Endothelial cell of umbilical vein (primary cell): ENCODE data around the gene ZNF362.

Source experiments
- CTCF ChIP-seq, 2 donors: IDR thresholded peaks; 1 replicate in 1 of 2; 2 replicates in 1 of 2; pipeline ENCODE4 v1.5.1; 2011; ENCODE audit warnings: low read length in 2 of 2, mild to moderate bottlenecking in 2 of 2, moderate library complexity in 2 of 2, control low read depth in 1 of 2, inconsistent platforms in 1 of 2, low read depth in 1 of 2; ENCODE audit not compliant: insufficient read depth in 1 of 2; ENCODE audit errors: extremely low read depth in 1 of 2
- EZH2 ChIP-seq: IDR thresholded peaks from 2 replicates; pipeline ENCODE4 v1.6.1; 2012; ENCODE audit warnings: borderline replicate concordance, low read depth, mild to moderate bottlenecking, moderate library complexity, low read length, inconsistent platforms; ENCODE audit not compliant: severe bottlenecking
- FOS ChIP-seq: IDR thresholded peaks from 2 replicates; pipeline ENCODE4 v1.6.1; 2011; ENCODE audit warnings: mild to moderate bottlenecking, low read length, moderate library complexity, borderline replicate concordance; ENCODE audit not compliant: insufficient read depth
- JUN ChIP-seq: IDR thresholded peaks from 2 replicates; pipeline ENCODE4 v1.6.1; 2011; ENCODE audit warnings: borderline replicate concordance, low read depth; ENCODE audit not compliant: insufficient read length, insufficient read depth
- MYC ChIP-seq: IDR thresholded peaks from one replicate; pipeline ENCODE4 v1.6.1; 2011; ENCODE audit warnings: mild to moderate bottlenecking, low read depth, low read length
- POLR2A ChIP-seq: IDR thresholded peaks from 2 replicates; pipeline ENCODE4 v1.6.1; 2012; ENCODE audit warnings: low read depth, mild to moderate bottlenecking, control low read depth, low read length
- TF ChIP-seq, protein P1 (sequence below): IDR thresholded peaks from 2 replicates; pipeline ENCODE4 v1.6.1; 2011; ENCODE audit not compliant: insufficient read depth, insufficient read length

DNA sequence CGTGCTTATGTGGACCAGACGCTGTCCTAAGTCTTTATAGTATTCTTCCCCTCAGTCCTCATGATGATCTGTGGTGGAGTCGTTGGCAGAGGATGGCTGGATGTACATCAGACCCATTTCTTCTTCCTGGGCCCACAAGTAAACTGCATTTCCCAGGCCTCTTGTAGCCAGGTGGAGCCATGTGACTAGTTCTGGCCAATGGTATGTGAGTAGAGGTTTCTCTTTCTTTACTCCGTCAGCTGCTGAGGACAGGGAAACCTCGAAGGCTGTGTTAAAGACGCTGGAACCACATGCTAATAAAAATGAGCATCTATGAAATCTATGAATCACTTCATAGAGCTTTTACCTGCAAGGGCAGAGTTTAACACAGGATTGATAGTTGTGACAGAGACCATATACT, 18.7 kb upstream of the ZNF362 start:
- TF ChIP-seq MYC (no peak), CTCF (IDR thresholded peaks at IDR 0.05; ENCODE audit: extremely low read depth in 1 of 2, insufficient read depth in 1 of 2, low read depth in 1 of 2, low read length in 2 of 2) (no peak), FOS (no peak), EZH2 (no peak), POLR2A (no peak), JUN (no peak)
- TF ChIP-seq, protein P1, sequence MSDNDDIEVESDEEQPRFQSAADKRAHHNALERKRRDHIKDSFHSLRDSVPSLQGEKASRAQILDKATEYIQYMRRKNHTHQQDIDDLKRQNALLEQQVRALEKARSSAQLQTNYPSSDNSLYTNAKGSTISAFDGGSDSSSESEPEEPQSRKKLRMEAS = no peak
